Bronchial epithelial cell (primary cell): ENCODE measurements around the gene ABLIM2. TPM values are rescaled to one million over a fixed set of nuclear protein-coding genes. Genes with fewer than 3 reads are reported as not detected.

ENCODE experiments used
- DNase-seq: peaks from one replicate; pipeline ENCODE4 v3.0.0-alpha.2; 2010; ENCODE audit warnings: low read depth
- FAIRE-seq: peaks from 2 replicates; lab custom pipeline; 2011; peaks lifted over from hg19 to GRCh38; lab: Jason Lieb, UNC
- H3K27me3 ChIP-seq: 2 replicates; pipeline ENCODE4 v1.5.1; 2011; ENCODE audit warnings: low read length; ENCODE audit not compliant: control insufficient read depth, insufficient read depth
- H3K36me3 ChIP-seq: 2 replicates; pipeline ENCODE4 v1.5.1; 2011; ENCODE audit warnings: low read length; ENCODE audit not compliant: control insufficient read depth, insufficient read depth
- H3K4me3 ChIP-seq: 2 replicates; pipeline ENCODE4 v1.5.1; 2011; ENCODE audit warnings: mild to moderate bottlenecking, low read depth, low read length, control low read depth
- total RNA-seq: library from RNA; depleted of rRNA; stranded (reverse); fragments of >200 nt; gene quantifications from 2 replicates; pipeline ENCODE4 v1.2.1, GENCODE V29; 2014
- TF ChIP-seq, protein P1 (sequence below): IDR thresholded peaks from 2 replicates; pipeline ENCODE4 v1.5.1; 2011; ENCODE audit warnings: mild to moderate bottlenecking, moderate library complexity, low read length, control low read depth, inconsistent platforms; ENCODE audit not compliant: insufficient read depth, severe bottlenecking

Gene ABLIM2
- total RNA-seq, 1 donor from 2014 or later = 1.1 TPM

DNA sequence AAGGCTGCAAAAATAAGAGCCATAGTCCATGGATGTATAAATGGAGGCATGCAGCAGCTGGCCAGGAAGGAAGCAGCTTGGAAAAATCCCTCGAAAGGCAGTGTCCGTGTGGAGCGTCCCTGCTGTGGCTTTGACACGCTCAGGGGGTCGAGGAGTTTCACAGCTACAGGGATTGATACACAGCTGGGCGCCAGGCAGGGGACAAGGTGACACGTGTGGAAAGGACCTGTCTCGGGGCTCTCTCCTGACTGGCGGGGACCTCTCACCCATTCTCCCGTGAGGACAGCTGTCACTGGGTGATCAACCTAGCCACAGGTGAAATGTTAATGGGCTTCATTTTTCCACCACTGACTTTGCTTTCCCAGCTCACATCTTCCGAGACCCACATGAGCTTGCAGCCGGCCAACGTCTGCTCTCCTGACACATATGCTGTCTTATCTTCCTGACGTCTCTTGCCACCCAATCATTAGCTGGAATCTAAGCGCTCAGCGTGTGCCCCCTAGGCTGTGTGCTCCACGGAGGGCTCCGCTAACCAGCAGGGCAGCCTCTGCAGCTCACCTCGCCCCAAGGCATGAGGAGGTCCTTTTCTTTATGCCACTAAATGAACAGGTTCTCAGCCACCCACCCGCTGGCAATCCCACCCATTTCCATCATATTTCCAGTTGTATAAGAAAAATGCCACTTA is 129.6 kb downstream of the ABLIM2 start:
- DNase-seq (no peak), FAIRE-seq (no peak)
- TF ChIP-seq, protein P1, sequence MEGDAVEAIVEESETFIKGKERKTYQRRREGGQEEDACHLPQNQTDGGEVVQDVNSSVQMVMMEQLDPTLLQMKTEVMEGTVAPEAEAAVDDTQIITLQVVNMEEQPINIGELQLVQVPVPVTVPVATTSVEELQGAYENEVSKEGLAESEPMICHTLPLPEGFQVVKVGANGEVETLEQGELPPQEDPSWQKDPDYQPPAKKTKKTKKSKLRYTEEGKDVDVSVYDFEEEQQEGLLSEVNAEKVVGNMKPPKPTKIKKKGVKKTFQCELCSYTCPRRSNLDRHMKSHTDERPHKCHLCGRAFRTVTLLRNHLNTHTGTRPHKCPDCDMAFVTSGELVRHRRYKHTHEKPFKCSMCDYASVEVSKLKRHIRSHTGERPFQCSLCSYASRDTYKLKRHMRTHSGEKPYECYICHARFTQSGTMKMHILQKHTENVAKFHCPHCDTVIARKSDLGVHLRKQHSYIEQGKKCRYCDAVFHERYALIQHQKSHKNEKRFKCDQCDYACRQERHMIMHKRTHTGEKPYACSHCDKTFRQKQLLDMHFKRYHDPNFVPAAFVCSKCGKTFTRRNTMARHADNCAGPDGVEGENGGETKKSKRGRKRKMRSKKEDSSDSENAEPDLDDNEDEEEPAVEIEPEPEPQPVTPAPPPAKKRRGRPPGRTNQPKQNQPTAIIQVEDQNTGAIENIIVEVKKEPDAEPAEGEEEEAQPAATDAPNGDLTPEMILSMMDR = no peak

DNA sequence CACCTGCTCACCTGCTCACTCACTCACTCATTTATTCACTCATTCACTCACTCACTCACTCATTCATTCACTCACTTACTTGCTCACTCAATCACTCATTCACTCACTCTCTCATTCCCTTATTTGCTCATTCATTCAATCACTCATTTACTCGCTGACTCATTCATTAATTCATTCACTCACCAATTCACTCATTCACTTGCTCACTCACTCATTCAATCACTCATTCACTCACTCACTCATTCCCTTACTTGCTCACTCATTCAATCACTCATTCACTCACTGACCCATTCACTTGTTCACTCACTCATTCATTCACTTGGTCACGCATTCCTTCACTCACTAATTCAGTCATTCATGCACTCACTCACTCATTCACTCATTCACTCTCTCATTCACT is 130.2 kb downstream of the ABLIM2 start:
- no peaks in the 10 kb centered on the region for H3K27me3 ChIP-seq
- FAIRE-seq (peak; percentile 60), DNase-seq (no peak)
- no peak overlapping the region for H3K4me3 ChIP-seq
- TF ChIP-seq, protein P1 = no peak
- no peaks in the 10 kb centered on the region for H3K36me3 ChIP-seq

More for the DNA sequence above, 129.6 kb downstream of the ABLIM2 start:
- no peaks in the 10 kb centered on the region for H3K27me3 ChIP-seq
- no peaks in the 10 kb centered on the region for H3K36me3 ChIP-seq
- no peak overlapping the region for H3K4me3 ChIP-seq

- DNase-seq (no peak), FAIRE-seq (no peak)
- Histone ChIP-seq H3K27me3 (no peaks in the 10 kb centered on the region), H3K36me3 (no peaks in the 10 kb centered on the region), H3K4me3 (no peak overlapping the region)
- TF ChIP-seq, protein P1 = no peak
These were observed 132.2 kb downstream of the ABLIM2 start for GRCh38 chr4:8026453-8026852.

DNA sequence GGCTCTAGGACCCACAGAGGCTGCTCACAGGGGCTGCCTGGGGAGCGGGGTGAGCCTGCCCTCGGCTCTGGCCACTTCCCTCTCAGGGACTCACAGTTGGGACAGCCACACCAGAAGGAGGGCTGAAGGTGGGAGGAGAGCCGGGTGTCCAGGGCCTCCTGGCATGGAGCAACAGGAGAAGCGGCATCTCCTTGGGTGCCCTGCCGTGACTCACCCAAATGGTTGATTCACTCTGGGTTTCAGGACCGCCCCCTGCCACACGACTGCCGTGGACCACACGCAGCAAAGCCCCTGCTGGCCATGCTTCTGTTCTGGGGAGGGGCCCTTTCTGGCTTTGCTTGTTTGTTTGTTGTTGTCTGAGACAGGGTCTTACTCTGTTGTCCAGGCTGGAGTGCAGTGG is 132.9 kb downstream of the ABLIM2 start:
- Histone ChIP-seq H3K4me3 (no peak overlapping the region), H3K27me3 (peaks cover 2% of the 10 kb centered on the region), H3K36me3 (no peaks in the 10 kb centered on the region)
- no peak for FAIRE-seq
- DNase-seq = no peak
- TF ChIP-seq, protein P1 = no peak

GRCh38 chr4:8024073-8024786 is 134.4 kb downstream of the ABLIM2 start:
- H3K27me3 ChIP-seq = peaks cover 2% of the 10 kb centered on the region
- H3K36me3 ChIP-seq = no peaks in the 10 kb centered on the region
- no peak overlapping the region for H3K4me3 ChIP-seq
- no peak for DNase-seq
- FAIRE-seq = no peak
- TF ChIP-seq, protein P1 = no peak
